Endometrial microvascular endothelial cells (primary cell): Measurements from ENCODE around the gene CIBAR2. TPM values are rescaled to one million over a fixed set of nuclear protein-coding genes. Genes with fewer than 3 reads are reported as not detected.
"Not testable (repeated sequence)": the region's sequence is repeated elsewhere in the genome, so short reads cannot be mapped to it uniquely, and the experiment has no call there.

Experiments used
- in situ Hi-C: cut with HindIII; loops from 2 replicates; pipeline ENCODE4 v1.10.0; 2017; ENCODE audit warnings: low sequenced_read_pairs, low pct_unique_long_range_greater_than_20kb; ENCODE audit errors: inconsistent ontology term
- total RNA-seq: library from RNA; depleted of rRNA; stranded (reverse); fragments of >200 nt; gene quantifications from one replicate; pipeline ENCODE4 v1.2.3, GENCODE V29; 2015; ENCODE audit errors: inconsistent ontology term

CIBAR2 gene
- total RNA-seq, 1 donor from 2014 or later = not detected

- in situ Hi-C loops = not testable (repeated sequence)
Observed at GRCh38 chr16:85054321-85054720, 58.0 kb downstream of the CIBAR2 start.

DNA sequence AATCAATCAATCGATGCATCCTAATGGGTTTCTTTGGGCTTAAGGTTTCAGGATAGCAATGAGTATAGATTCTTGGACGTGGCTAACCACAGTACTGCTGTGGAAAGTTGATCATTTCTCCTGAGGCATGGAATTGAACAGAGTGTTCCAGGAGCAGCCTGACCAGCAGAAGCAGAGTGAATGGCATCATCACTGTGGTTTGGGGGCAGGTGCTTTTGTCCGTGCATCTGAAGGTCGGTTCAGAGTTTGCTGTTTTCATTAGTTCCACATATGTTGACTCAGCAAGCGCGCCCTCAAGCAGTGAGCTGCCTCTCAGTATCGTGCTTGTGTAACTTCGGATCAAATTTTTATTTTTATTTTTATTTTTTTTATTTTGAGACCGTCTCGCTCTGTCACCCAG is 59.7 kb downstream of the CIBAR2 start:
- in situ Hi-C loops = no loop called here

DNA sequence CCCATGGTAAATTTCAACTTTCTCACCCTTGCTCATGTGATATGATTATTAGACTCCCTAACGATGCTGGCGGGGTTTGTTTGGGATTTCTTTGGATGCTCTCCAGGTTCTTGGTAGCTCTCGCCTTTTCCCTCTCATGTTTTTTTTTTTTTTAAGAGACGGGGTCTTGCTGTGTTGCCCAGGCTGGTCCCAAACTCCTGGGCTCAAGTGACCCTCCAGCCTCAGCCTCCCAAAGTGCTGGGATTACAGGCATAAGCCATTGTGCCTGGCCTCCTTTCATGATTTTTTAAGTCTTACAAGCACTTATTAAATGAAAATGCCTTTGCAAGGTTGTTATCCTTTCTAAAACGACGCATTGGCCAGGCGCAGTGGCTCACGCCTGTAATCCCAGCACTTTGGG is 60.6 kb downstream of the CIBAR2 start:
- in situ Hi-C loops = no loop called here

DNA sequence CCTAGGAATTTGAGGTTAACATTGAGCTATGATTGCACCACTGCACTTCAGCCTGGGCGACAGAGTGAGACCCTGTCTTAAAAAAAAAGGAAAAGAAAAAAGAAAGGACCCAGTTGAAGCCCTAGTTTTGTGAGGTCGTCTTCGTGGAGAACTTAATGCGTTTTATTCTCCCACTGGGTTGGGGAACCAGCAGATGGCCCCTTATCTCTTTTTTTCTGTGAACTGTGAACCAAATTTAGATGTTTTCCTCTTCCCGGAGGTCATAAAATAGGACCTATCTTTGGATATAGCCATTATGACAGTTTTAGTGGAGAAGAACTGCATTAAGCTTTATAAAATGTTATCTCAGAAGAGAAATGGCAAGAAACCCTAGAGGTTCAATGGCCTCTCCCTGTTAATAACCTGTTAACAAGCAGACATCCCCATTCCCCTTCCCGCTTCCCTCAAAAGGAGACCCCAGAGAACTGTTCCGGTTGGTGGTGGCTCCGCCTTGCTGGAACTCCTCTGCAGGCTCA is 61.1 kb downstream of the CIBAR2 start:
- in situ Hi-C loops = no loop called here

- in situ Hi-C loops = no loop called here
Observed at GRCh38 chr16:85049706-85050305, 62.5 kb downstream of the CIBAR2 start.

GRCh38 chr16:85048921-85049562 is 63.2 kb downstream of the CIBAR2 start:
- in situ Hi-C loops = no loop called here

Other genes starting within 250 kb of the CIBAR2 start
- gene ZDHHC7, start 100.9 kb downstream of the CIBAR2 start, total RNA-seq = 51.4 TPM
- 9.0 TPM for gene KIAA0513, start 84.7 kb downstream of the CIBAR2 start, total RNA-seq